H9 (cell line): ENCODE results near the gene RNF214. TPM values are rescaled to one million over a fixed set of nuclear protein-coding genes. Genes with fewer than 3 reads are reported as not detected.

Experiments used
- DNase-seq: peaks from one replicate; pipeline ENCODE4 v3.0.0-alpha.2; 2017
- H2AFZ ChIP-seq: one replicate; pipeline ENCODE4 v1.6.1; 2013; ENCODE audit warnings: mild to moderate bottlenecking, low read length, control low read depth, moderate library complexity
- H2AK5ac ChIP-seq: 2 replicates; pipeline ENCODE4 v1.6.1; 2013; ENCODE audit warnings: low read length, control low read depth, mixed read lengths; ENCODE audit not compliant: insufficient read length
- H2BK120ac ChIP-seq: one replicate; pipeline ENCODE4 v1.6.1; 2013; ENCODE audit warnings: low read depth, mild to moderate bottlenecking, low read length, control low read depth, inconsistent platforms; ENCODE audit not compliant: poor library complexity, severe bottlenecking
- H2BK12ac ChIP-seq: 2 replicates; pipeline ENCODE4 v1.6.1; 2013; ENCODE audit warnings: low read length, control low read depth, mixed read lengths, low read depth; ENCODE audit not compliant: insufficient read length
- H2BK15ac ChIP-seq: 2 replicates; pipeline ENCODE4 v1.6.1; 2013; ENCODE audit warnings: low read depth, low read length, control low read depth
- H2BK20ac ChIP-seq: one replicate; pipeline ENCODE4 v1.6.1; 2013; ENCODE audit warnings: low read depth, mild to moderate bottlenecking, low read length, control low read depth, inconsistent platforms; ENCODE audit not compliant: poor library complexity, severe bottlenecking
- H2BK5ac ChIP-seq: 2 replicates; pipeline ENCODE4 v1.6.1; 2013; ENCODE audit warnings: low read length, control low read depth, mixed read lengths; ENCODE audit not compliant: insufficient read length
- H3K14ac ChIP-seq: 2 replicates; pipeline ENCODE4 v1.6.1; 2013; ENCODE audit warnings: low read length, control low read depth; ENCODE audit not compliant: insufficient read depth
- H3K18ac ChIP-seq: 2 replicates; pipeline ENCODE4 v1.6.1; 2013; ENCODE audit warnings: low read depth, mild to moderate bottlenecking, mixed read lengths, low read length, control low read depth; ENCODE audit not compliant: insufficient read length
- H3K23ac ChIP-seq: 2 replicates; pipeline ENCODE4 v1.6.1; 2013; ENCODE audit warnings: low read length, control low read depth, mixed read lengths, low read depth; ENCODE audit not compliant: insufficient read length
- H3K23me2 ChIP-seq: 2 replicates; pipeline ENCODE4 v1.6.1; 2013; ENCODE audit warnings: low read depth, mild to moderate bottlenecking, mixed read lengths, low read length, control low read depth; ENCODE audit not compliant: insufficient read length, poor library complexity, severe bottlenecking
- H3K27ac ChIP-seq: 2 replicates; pipeline ENCODE4 v1.5.1; 2013; ENCODE audit warnings: low read length, control low read depth, mixed read lengths, low read depth; ENCODE audit not compliant: insufficient read length
- H3K27me3 ChIP-seq: 2 replicates; pipeline ENCODE4 v1.6.1; 2013; ENCODE audit warnings: low read length, control low read depth, inconsistent platforms; ENCODE audit not compliant: insufficient read depth
- H3K4ac ChIP-seq: 2 replicates; pipeline ENCODE4 v1.6.1; 2013; ENCODE audit warnings: low read depth, mild to moderate bottlenecking, control low read depth, inconsistent platforms, low read length, moderate library complexity
- H3K4me1 ChIP-seq: 2 replicates; pipeline ENCODE4 v1.6.1; 2013; ENCODE audit warnings: low read length, control low read depth, inconsistent platforms; ENCODE audit not compliant: insufficient read depth
- H3K4me2 ChIP-seq: 2 replicates; pipeline ENCODE4 v1.6.1; 2013; ENCODE audit warnings: low read length, control low read depth, mixed read lengths; ENCODE audit not compliant: insufficient read length, insufficient read depth
- H3K56ac ChIP-seq: 2 replicates; pipeline ENCODE4 v1.6.1; 2013; ENCODE audit warnings: low read depth, mild to moderate bottlenecking, mixed read lengths, low read length, control low read depth; ENCODE audit not compliant: insufficient read length
- H3K79me1 ChIP-seq: 2 replicates; pipeline ENCODE4 v1.6.1; 2013; ENCODE audit warnings: low read depth, mild to moderate bottlenecking, moderate library complexity, low read length, control low read depth, inconsistent platforms; ENCODE audit not compliant: insufficient read depth, poor library complexity, severe bottlenecking
- H3K79me2 ChIP-seq: 2 replicates; pipeline ENCODE4 v1.6.1; 2013; ENCODE audit warnings: low read length, control low read depth, inconsistent platforms; ENCODE audit not compliant: insufficient read depth
- H3K9ac ChIP-seq: 2 replicates; pipeline ENCODE4 v1.6.1; 2013; ENCODE audit warnings: low read length, control low read depth, mixed read lengths; ENCODE audit not compliant: insufficient read length; ENCODE audit errors: extremely low read depth
- H3K9me3 ChIP-seq: one replicate; pipeline ENCODE4 v1.6.1; 2013; ENCODE audit warnings: low read depth, low read length, inconsistent platforms; ENCODE audit not compliant: control insufficient read depth
- H3T11ph ChIP-seq: one replicate; pipeline ENCODE4 v1.6.1; 2013; ENCODE audit warnings: mild to moderate bottlenecking, low read length, control low read depth, inconsistent platforms
- H4K20me1 ChIP-seq: one replicate; pipeline ENCODE4 v1.6.1; 2013; ENCODE audit not compliant: control insufficient read depth, insufficient read length, insufficient read depth
- H4K5ac ChIP-seq: 2 replicates; pipeline ENCODE4 v1.6.1; 2013; ENCODE audit warnings: low read depth, mild to moderate bottlenecking, mixed read lengths, low read length, control low read depth; ENCODE audit not compliant: insufficient read length
- H4K8ac ChIP-seq: replicated peaks from 2 replicates; pipeline ENCODE4 v1.6.1; 2013; ENCODE audit warnings: low read length, control low read depth, mixed read lengths, low read depth; ENCODE audit not compliant: insufficient read length
- H4K91ac ChIP-seq: 2 replicates; pipeline ENCODE4 v1.6.1; 2013; ENCODE audit warnings: low read depth, mild to moderate bottlenecking, moderate library complexity, mixed read lengths, low read length, control low read depth; ENCODE audit not compliant: insufficient read length
- H3K27ac Mint-ChIP-seq, 3 experiments: 2 replicates in 2 of 3; 3 replicates in 1 of 3; pipeline ENCODE4 v1.8.0; 2020 to 2021; ENCODE audit warnings: mixed read lengths in 3 of 3, mild to moderate bottlenecking in 1 of 3, moderate library complexity in 1 of 3
- H3K27me3 Mint-ChIP-seq: 2 replicates; pipeline ENCODE4 v1.8.0; 2021; ENCODE audit warnings: low read depth, mild to moderate bottlenecking, moderate library complexity, mixed read lengths
- H3K36me3 Mint-ChIP-seq, 3 experiments: 2 replicates in 2 of 3; 3 replicates in 1 of 3; pipeline ENCODE4 v1.8.0; 2020 to 2021; ENCODE audit warnings: low read depth in 3 of 3, mixed read lengths in 3 of 3; ENCODE audit not compliant: insufficient read depth in 1 of 3
- H3K4me1 Mint-ChIP-seq, 2 experiments: 2 replicates each; pipeline ENCODE4 v1.8.0; 2020; ENCODE audit warnings: mixed read lengths in 2 of 2
- H3K4me3 Mint-ChIP-seq, 2 experiments: 2 replicates in 1 of 2; 3 replicates in 1 of 2; pipeline ENCODE4 v1.8.0; 2020 to 2021; ENCODE audit warnings: mild to moderate bottlenecking in 2 of 2, mixed read lengths in 2 of 2, moderate library complexity in 1 of 2
- H3K9me3 Mint-ChIP-seq, 2 experiments: 2 replicates in 1 of 2; 3 replicates in 1 of 2; pipeline ENCODE4 v1.8.0; 2020; ENCODE audit warnings: mild to moderate bottlenecking in 2 of 2, mixed read lengths in 2 of 2, moderate library complexity in 1 of 2
- WGBS: extraction: QIAGEN DNeasy Blood & Tissue Kit; methylation state at CpG from one replicate; pipeline ENCODE4 v1.1.7; 2013; ENCODE audit warnings: missing lambda C conversion rate, low lambda C conversion rate, mixed read lengths; ENCODE audit not compliant: insufficient read length; ENCODE audit errors: extremely low coverage; 5-methylcytosine and 5-hydroxymethylcytosine counted together
- total RNA-seq: library from RNA; stranded (reverse); gene quantifications from 2 replicates; pipeline ENCODE4 v1.2.1, GENCODE V29; 2021
- TF ChIP-seq, protein P1 (sequence below): fragments of 200-600 bp; sonication (generic); conservative IDR thresholded peaks from 3 replicates; pipeline ENCODE4 v1.8.0; 2021; ENCODE audit warnings: antibody characterized with exemption, mild to moderate bottlenecking

RNF214 gene
- total RNA-seq, 1 experiment from 2014 or later, result 26.0 TPM

DNA sequence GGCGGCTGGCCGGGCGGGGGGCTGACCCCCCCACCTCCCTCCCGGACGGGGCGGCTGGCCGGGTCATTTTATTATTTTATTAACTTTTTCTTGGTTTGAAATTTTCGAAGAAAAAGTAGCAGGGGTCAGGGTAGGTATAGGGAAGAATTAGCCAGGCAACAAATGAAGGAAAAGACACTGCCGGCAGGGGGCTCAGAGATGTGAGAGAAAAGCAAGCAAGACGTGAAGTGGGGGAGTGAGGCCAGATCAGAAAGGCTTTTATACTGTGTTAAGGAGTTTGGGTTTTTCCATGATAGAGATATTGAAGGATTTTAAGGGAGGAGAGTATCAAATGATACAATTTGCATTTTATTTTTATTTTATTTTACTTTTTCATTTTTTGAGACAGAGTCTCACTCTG lies 19.0 kb downstream of the RNF214 start:
- Histone ChIP-seq H2BK120ac (no peak overlapping the region), H3K4me2 (no peak overlapping the region), H2BK12ac (no peak overlapping the region), H4K8ac (no peak overlapping the region), H3K9ac (no peak overlapping the region), H2AFZ (no peak overlapping the region), H3K18ac (no peak overlapping the region), H3K27ac (no peak overlapping the region), H4K91ac (no peak overlapping the region), H2BK15ac (no peak overlapping the region), H3K79me2 (no peaks in the 10 kb centered on the region), H2BK20ac (no peak overlapping the region), H2BK5ac (no peak overlapping the region), H3K23me2 (no peaks in the 10 kb centered on the region), H4K20me1 (no peaks in the 10 kb centered on the region), H3K4ac (no peak overlapping the region), H3T11ph (no peak overlapping the region), H3K79me1 (no peaks in the 10 kb centered on the region), H4K5ac (no peak overlapping the region), H3K56ac (no peak overlapping the region), H3K27me3 (no peaks in the 10 kb centered on the region), H3K9me3 (no peaks in the 10 kb centered on the region), H3K23ac (no peak overlapping the region), H3K4me1 (no peaks in the 10 kb centered on the region), H3K14ac (no peak overlapping the region), H2AK5ac (no peak overlapping the region)
- H3K4me1 Mint-ChIP-seq, result peaks cover 0 to 2% of the 10 kb centered on the region in 2 experiments; a peak in 2 of 4 replicates
- WGBS, result no CpG with 5 or more reads among the region's 10 CpGs
- H3K27me3 Mint-ChIP-seq, result no peaks in the 10 kb centered on the region
- no peaks in the 10 kb centered on the region; a peak in 1 of 5 replicates for H3K9me3 Mint-ChIP-seq
- peak overlapping the region in 1 of 3 experiments; percentile 31; a peak in 1 of 7 replicates for H3K27ac Mint-ChIP-seq
- TF ChIP-seq, protein P1, sequence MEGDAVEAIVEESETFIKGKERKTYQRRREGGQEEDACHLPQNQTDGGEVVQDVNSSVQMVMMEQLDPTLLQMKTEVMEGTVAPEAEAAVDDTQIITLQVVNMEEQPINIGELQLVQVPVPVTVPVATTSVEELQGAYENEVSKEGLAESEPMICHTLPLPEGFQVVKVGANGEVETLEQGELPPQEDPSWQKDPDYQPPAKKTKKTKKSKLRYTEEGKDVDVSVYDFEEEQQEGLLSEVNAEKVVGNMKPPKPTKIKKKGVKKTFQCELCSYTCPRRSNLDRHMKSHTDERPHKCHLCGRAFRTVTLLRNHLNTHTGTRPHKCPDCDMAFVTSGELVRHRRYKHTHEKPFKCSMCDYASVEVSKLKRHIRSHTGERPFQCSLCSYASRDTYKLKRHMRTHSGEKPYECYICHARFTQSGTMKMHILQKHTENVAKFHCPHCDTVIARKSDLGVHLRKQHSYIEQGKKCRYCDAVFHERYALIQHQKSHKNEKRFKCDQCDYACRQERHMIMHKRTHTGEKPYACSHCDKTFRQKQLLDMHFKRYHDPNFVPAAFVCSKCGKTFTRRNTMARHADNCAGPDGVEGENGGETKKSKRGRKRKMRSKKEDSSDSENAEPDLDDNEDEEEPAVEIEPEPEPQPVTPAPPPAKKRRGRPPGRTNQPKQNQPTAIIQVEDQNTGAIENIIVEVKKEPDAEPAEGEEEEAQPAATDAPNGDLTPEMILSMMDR, result no peak
- H3K36me3 Mint-ChIP-seq, result peaks cover 21 to 53% (median 45%) of the 10 kb centered on the region in 3 experiments
- DNase-seq, result no peak
- H3K4me3 Mint-ChIP-seq, result no peak overlapping the region
